GM21447 (cell line): ENCODE measurements around the gene DCC.

Experiments
- ATAC-seq: cut with Tn5 transposase; IDR thresholded peaks from one replicate; pipeline ENCODE4 v1.9.1; 2021; ENCODE audit not compliant: unreplicated experiment

Gene DCC

DNA sequence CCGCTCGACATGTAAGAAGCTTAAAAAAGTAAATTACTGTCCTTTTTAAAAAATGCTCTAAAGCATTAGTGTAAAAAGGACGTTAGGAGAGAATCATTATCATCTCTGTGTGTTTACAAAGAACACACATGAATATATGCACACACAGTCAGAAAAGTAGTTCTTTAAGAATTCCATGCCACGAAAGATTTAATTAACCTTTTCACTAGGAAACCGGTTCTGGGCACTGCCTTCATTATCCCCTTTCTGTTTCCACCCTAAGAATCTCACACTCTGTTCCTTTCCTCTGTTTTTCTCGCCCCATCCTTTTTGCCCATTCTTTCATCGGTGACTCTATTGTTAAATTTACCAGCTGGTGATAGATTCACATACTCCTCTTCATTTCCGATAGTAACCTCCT, 338.6 kb downstream of the DCC start:
- ATAC-seq = no peak

DNA sequence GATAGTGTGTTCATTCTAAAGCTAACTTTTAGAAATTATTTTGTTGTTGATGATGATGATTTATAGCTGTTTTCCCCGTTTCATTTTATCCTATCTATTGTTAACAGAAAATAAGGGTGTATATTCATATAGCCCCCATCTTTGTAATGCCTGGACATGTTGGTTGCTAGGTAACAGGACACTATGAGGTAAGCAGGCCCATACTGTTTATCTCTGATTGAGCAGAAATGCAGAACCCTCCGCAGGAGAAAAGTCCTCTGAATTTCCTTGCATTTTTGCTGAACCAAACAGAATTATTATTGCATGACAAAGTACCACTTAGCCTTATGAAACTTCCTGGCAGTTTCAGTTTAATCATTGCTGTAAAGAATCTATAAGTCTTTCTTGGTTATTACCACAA, 339.4 kb downstream of the DCC start:
- no peak for ATAC-seq

DNA sequence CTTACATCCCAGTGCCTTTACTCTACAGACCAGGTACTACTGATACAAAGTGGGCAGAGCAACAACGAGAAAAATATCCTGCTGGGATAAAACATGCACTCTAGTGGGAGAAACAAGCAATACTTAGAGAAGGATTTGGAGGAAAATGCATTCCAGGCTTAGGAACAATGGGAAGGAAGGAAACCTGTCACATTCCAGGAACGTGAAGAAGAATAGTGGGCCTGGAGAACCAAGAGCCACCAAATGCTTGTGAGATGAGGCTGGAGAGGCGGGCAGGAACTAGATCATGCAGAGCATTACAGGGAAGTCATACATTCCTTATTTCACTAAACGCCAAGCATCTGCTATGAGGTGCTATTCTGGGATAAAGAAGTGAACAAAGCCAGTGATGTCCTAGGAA, 342.3 kb downstream of the DCC start:
- ATAC-seq = no peak

DNA sequence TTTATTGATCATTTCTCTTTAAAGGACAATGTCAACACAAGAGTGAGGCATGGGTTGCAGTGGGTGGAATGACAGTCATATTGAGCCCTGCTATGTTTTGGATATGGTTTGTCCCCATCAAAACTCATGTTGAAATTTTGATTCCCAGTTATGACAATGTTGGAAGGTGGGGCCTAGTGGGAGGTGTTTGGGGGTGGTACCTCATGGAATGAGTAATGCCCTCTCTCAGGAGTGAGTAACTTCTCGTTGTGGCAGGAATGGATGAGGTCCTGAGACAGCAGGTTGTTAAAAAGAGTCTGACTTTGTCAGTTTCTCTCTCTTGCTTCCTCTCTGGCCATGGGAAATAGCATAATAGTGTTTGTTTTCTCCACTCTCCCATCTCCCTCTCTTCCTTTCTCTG, 345.3 kb downstream of the DCC start:
- no peak for ATAC-seq

DNA sequence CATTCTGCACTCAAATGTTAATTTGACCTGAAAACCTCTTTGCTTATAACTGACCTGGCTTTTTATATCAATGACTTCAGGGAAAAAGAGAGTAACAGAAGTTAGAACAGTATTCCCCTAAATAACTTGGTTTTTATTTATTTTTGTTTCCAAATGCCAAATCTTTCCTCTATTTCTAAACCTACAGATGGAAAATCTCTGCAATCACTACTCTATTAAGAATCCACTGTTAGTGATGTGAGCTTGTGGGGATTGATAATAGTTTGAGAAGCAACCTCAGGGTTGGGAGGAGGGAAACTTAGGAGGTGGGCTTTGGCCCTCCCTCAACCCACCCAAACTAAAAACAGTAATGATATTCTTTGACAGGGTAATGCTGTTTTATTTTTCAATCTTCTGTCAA, 351.8 kb downstream of the DCC start:
- no peak for ATAC-seq

DNA sequence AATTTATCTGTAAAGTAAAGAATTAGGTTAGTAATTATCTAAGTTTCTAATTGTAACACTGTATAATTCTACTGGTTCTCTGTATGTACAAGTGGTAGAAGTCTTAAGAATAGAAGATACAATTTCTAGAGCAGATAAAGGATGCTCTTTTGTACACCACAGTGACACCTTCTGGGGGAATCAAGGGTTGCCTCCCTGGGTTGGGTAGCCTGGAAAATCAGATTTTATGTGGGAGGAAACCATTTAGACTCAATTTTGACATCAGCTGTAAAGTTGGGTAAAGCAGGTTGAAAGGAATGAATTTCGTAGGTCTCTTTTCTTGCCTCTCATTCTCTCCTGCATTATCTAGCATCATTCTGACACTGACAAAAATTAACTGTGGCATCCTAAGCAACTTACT, 354.8 kb downstream of the DCC start:
- ATAC-seq = no peak

DNA sequence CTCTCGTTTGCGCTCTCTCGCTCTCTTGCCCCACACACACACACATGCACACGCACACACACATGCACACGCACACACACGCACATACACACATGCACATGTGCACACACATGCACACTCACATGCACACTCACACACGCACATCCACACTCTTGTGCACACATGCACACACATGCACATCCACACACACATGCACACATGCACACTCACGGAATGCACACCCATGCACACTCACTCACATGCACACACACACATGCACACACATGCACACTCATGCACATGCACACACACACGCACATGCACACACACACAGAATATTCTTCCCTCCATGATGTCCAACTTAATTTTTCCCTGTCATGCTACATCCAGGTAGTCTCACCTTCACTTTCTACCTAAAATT, 360.1 kb downstream of the DCC start:
- ATAC-seq = no peak

DNA sequence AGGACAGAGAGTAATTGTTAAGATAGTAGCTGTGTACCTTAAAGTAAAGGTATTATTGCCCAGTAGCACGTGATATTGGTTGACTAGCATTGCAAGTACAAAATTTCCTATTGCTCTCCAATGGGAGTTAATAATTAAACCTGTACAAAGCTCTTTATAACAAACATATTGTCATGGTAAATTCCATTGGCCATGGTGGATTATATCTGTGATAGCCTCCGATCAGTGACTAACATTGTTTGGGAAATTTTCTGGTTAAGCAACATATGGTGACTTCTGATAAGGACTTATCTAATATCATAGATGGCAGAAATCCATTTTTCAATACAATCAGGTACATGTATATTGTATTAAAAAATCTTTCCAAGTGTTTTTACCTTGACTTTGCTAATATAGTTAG, 360.8 kb downstream of the DCC start:
- no peak for ATAC-seq

DNA sequence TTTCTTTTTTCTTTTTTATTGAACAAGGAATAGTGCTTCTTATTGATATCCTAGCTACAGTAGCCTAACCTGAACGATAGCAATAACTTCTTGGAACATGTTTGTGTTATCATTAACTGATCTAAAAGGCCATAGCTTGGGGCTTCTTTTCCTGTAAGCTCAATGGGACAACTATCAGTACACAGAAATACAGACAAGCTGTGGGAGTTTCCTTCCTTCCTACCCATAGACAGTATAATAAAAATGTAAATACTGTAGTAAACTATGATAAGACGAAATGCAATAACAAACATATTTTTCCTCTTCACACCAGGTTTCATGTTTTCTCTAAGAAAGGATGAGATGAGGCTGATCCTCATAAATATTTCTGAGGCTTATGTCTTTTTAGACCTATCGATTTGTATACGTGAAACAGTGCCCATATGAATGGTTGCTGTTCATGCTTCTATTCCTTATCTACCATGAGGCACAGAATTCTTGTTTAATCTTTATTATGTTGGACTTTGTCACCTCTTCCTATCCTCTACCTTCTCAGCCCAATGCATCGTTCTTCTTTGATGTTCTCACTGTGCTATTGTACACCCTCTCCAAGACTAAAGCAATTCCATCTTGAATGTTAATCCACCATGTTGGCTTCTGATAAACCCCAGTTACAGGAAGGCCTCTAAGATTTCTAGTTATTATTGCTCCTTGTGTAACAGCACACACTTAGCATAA, 361.4 kb downstream of the DCC start:
- no peak for ATAC-seq

DNA sequence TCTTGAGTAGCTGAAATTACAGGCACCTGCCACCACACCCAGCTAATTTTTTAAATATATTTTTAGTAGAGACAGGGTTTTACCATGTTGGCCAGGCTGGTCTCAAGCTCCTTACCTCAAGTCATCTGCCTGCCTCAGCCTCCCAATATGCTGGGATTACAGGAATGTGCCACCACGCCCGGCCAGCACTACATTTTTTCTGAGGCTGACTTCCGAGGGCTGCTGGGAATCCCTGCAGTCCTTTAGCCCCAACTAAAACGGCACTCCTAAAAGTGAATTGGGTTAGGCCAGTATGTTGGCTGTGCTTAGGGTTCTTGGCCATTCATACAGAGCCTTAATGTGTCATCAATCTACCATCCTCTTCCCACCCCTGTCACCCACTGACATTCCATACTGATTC, 375.4 kb downstream of the DCC start:
- ATAC-seq = no peak

DNA sequence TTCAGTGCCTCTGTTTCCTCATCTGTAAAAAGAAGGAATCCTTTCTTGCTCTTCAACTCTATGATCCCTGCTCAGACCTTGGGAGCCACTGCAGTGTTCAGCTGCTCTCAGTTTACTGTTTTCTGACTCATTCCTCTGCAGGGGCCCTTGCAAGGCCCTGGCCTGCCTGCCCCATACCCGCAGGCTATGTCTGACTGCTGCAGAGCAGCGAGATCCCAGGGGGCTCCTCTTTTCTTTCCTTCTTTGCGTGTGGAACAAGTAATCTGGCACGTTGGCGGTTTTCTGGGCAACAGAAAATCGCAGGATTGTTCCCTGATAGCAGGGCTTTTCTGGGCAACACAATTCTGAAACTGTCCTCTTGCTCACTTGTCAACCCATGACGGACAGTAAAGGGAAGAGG, 376.0 kb downstream of the DCC start:
- no peak for ATAC-seq

DNA sequence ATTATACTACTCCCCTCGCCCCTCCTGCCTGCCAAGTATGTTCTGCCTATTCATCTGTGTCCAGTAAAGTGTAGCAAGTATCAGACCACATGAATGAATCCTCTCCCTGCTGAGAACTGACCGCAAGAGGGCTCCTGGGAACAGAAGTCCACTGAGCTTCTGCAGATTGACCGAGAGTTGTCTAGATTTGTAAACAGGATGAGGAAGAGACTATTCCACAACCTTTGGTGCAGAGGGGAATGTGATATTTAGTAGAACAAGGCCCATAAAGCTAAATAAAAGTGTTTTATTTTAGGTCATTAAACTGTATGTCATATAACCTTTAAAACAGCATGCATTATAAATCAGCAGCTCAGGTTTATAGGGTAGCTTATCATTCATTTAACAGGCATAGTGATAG, 377.0 kb downstream of the DCC start:
- ATAC-seq = no peak

DNA sequence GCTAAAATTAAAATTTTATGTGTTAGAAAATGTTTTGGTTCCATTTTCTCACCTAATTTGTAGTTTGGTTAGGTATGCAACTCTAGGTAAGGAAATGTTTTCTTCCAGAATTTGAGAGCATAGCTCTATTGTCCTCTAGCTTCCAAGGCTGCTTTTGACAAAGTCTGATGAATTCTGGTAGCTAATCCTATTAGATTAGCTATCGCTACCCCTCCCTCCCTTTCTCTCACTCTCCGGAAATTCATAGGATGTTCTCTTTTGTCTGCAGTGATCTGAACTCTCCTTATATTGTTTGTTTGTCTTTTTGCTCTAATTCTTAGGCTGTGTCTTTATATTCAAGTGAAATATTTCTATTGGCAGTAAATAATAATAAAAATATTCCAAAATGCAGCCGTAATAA, 382.9 kb downstream of the DCC start:
- ATAC-seq = no peak

DNA sequence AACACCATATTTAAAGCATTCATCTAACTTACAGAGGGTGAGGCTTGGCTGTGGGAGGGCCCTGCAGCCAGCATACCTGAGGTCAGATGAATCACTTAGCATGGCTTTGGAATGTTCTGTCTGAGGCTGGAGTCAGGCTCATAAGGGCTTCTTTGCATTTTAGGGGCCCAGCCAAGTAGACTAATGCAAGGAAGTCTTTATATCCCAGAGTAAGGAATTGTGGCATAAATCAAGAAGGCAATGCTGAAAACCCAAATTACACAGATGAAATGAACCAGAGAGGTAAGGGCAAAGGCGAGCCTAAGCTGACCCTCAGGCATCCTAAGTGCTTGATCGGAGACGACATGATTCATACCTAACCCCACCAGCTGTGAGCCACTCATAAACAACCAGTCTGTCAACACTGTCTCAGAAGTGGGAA, 383.6 kb downstream of the DCC start:
- no peak for ATAC-seq

DNA sequence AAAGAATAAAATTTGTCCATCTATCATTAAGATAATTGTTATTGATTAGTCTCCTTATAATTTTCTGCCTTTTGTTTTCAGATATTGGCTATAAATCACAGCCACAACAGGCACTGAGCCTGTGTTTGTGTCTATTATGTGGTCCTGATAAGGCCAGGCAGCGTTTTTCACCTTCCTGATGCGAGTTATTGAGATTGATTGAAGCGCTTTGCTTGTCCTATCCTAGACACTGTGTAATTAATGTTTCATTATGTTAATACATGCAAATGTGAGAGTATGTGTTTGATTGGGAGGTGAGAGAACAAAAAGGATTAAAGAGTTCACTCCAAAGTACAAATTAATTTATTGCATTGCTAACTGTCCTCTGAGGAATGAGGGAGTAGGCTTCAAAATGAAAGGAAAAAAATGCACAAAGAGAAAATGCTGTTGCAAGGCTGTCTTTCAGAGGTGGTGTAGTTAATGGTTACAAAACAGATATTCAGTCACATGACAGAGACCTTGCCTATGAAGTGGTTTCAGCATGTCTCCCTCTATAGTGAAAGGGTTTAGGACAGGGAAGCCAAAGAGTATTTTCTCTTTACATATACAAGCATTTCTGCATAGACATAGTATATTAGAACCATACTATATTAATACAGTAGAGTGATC, 391.1 kb downstream of the DCC start:
- ATAC-seq = no peak

DNA sequence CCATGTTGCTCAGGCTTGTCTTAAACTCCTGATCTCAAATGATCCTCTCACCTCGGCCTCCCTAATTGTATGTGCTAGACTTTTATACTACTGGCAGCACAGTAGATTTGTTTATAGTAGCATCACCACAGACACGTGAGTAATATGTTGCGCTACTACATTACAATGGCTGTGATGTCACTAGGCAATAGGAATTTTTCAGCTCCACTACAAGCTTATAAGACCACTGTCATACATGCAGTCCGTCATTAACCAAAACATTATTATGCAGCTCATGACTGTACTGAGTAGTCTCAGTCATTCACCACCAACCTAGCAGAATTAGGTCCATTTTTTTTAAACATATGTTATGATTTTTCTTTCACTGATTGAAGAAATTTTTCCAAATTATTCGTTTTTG, 398.9 kb downstream of the DCC start:
- no peak for ATAC-seq

DNA sequence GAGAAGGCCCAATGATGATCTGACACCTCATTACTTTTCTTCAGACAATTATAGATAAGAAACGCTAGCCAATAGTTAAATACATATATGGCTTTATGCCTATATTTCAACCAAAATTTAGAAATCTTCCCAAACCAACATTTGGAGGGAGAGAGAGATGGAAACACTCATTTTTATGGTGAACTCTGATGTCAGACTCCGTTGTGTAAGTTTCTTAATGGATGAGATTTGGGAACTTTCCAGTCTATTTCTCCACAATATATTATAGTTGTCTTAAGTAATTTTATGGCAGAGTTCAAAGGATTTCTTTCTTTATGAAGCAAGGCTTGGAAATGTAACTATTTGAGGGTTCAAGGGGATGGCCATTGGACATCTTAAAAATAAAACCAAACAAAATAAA, 407.0 kb downstream of the DCC start:
- ATAC-seq = no peak

DNA sequence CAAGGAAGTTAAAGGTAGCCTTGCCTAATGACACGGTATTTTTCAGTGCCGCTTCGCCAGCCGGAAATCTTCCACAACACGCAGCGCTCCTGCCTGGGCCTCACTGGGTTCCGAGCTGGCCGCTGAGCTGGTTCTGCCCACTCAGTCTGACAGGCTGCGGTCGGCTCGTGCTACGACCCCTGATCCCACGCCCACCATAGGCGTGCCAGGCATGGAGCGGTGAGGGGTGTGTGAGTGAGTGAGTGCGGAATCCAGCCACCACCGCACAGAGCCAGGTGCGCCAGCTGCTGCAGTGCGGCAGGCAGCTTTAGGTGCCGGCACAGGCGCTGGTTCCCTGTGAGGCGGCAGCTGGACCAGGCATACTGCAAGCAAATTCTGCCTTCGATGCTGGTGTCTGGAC, 407.9 kb downstream of the DCC start:
- no peak for ATAC-seq

DNA sequence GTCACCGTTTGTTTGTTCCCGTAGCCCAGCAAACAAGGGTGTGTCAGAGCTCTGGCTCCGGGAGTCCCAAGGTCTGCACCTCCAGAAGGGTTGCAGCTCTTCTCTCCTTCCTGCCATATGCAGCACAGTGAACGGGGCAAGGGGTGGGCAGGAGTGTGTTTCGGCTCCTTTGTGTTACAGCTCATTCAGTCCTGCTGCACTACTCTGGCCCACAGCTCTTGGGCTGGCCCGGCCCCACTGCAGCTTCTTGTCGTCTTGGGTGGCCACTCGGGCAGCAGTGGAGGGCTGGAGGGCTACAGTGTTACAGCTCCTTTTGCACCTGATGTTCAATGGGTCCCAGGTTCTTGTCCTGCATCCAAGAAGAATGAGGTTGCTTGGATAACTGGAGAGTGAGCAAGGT, 408.3 kb downstream of the DCC start:
- ATAC-seq = no peak

DNA sequence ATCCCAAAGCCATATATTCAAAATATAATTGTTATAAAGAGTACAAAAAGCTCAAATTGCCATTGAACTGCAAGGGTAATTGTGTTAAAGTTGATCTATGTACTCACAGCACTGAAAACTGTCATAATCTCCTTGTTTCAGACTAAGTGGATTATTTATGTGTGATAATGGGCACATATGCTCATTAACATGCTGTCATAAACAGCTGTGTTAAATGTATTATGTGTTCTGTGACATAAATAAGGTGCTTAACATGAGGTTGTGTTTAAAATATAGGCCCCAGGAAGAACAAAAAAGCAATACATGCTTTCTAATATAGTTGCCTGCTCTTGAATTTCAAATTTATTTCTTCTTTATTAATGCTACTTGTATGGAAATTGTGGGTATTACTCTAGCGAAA, 409.5 kb downstream of the DCC start:
- no peak for ATAC-seq

DNA sequence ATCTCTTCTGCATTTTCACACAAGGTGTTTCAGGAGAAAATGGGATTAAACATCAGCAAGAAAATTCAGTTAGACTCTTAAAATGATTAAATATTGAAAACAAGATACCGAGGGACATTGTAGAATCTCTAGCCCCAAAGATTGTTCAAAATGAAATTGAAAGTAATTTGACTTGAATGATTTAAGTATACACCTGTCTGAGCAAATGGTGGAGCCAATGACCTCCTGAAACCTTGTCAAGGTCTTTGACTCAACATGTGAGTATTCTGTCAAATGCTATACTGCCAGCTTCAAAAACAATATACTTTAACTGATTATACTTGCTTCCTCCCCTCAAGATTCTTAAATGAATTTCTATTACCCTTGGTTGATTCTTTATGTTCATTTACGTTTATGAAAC, 411.0 kb downstream of the DCC start:
- ATAC-seq = no peak

DNA sequence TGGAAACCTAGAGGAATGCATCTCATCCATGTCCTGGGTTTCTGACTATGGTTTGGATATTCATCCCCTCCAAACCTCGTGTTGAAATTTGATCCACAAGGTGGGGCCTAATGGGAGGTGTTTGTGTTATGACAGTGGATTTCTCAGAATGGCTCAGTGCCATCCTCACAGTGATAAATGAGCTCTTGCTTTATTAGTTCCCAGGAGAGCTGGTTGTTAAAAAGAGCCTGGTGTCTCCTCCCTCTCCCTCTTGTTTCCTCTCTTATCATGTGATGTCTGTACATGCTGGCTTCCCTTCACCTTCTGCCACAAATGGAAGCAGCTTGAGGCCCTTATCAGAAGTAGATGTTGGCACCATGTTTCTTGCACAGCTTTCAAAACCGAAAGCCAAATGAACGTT, 424.3 kb downstream of the DCC start:
- ATAC-seq = no peak

DNA sequence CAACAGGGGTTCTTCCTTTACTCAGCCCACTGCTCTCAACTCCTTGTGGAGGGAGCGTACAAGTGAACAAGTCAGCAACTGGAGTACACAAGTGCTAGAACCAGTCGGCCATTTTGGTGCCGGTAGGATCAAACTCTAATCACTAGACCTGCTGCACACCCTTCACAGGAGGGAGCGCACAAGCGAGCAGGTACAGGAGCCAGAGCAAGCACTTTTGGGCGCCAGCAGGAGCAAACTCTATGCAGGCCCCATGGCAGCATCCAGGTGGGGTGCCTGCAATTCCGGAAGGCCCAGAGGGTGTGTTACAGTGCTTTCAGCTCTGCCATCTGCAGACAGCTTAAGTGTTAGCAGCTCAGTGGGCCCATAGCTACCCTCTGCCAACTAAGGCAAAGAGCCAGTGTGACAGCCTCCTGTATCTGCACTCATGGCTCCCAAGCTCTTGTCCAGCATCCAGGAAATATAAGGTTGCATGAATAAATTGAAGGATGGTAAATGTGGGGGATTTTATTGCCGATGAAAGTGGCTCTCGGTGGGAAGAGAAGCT, 426.1 kb downstream of the DCC start:
- ATAC-seq = no peak
